HCT116 (cell line): Measurements from ENCODE around the gene LRRC72. TPM values are rescaled to one million over a fixed set of nuclear protein-coding genes. Genes with fewer than 3 reads are reported as not detected.

Experiments used
- ATAC-seq: fragments of 200-7000 bp; cut with Tn5 transposase; 2 replicates; pipeline ENCODE4 v1.9.1; 2020; ENCODE audit warnings: mild to moderate bottlenecking, moderate library complexity
- BruUV-seq: library from RNA; stranded (reverse); fragments of 400-500 nt; replicated peaks from 2 replicates; lab custom pipeline; 2021; lab: Mats Ljungman, UMichigan
- CTCF ChIA-PET: fragments of 300-600 bp; sonication (Branson Sonifier 250); formaldehyde crosslinking; loops from one replicate; lab custom pipeline; 2021; ENCODE audit warnings: antibody characterized with exemption; lab: Charles Lee
- POLR2A ChIA-PET: fragments of 300-600, 350-600 bp; sonication (Branson Sonifier 250); formaldehyde crosslinking; loops from one replicate; lab custom pipeline; 2021; ENCODE audit warnings: antibody characterized with exemption; lab: Charles Lee
- RAD21 ChIA-PET, 2 experiments: fragments of 300-600 bp; sonication (Branson Sonifier 250); formaldehyde crosslinking; loops; one replicate each; lab custom pipeline; 2023; ENCODE audit warnings: low total read pairs in 2 of 2; ENCODE audit not compliant: uncharacterized antibody in 2 of 2, unreplicated experiment in 2 of 2, low non-redundant PET in 1 of 2; lab: Charles Lee
- DNase-seq: peaks from one replicate; pipeline ENCODE4 v3.0.0-alpha.2; 2010; ENCODE audit warnings: low read depth, low spot score
- H2AFZ ChIP-seq: fragments of 200-600 bp; shearing (Covaris generic), sonication (generic); 2 replicates; pipeline ENCODE4 v1.6.1; 2017; ENCODE audit warnings: low read depth, mixed run types, mixed read lengths, antibody characterized with exemption, low read length; ENCODE audit not compliant: poor library complexity, severe bottlenecking
- H3K27ac ChIP-seq: 2 replicates; pipeline ENCODE4 v1.5.1; 2012; ENCODE audit warnings: low read depth, low read length
- H3K27me3 ChIP-seq: fragments of 200-600 bp; sonication (generic); 2 replicates; pipeline ENCODE4 v1.6.1; 2016; ENCODE audit warnings: mixed run types, low read length, mixed read lengths; ENCODE audit not compliant: insufficient read depth
- H3K36me3 ChIP-seq, 2 experiments: fragments of 200-500 bp in 1 of 2; fragments of 200-600 bp in 1 of 2; sonication (Bioruptor generic) in 1 of 2; sonication (generic) in 1 of 2; 2 replicates each; pipeline versions ENCODE4 v1.5.1 to v1.6.1; 2014 to 2016; ENCODE audit warnings: low read length in 2 of 2, inconsistent platforms in 1 of 2, mixed read lengths in 1 of 2, mixed run types in 1 of 2; ENCODE audit not compliant: insufficient read depth in 2 of 2, control insufficient read depth in 1 of 2
- H3K4me1 ChIP-seq, 2 experiments: fragments of 200-600 bp in 1 of 2; sonication (generic) in 1 of 2; 2 replicates each; pipeline versions ENCODE4 v1.5.1 to v1.6.1; 2012 to 2017; ENCODE audit warnings: low read length in 2 of 2, inconsistent platforms in 1 of 2, mild to moderate bottlenecking in 1 of 2, mixed read lengths in 1 of 2, mixed run types in 1 of 2, moderate library complexity in 1 of 2; ENCODE audit not compliant: insufficient read depth in 2 of 2, control insufficient read depth in 1 of 2
- H3K4me2 ChIP-seq: fragments of 200-600 bp; sonication (generic); 2 replicates; pipeline ENCODE4 v1.6.1; 2017; ENCODE audit warnings: mixed run types, low read length, mixed read lengths
- H3K4me3 ChIP-seq, 2 experiments: fragments of 200-600 bp in 1 of 2; sonication (generic) in 1 of 2; replicated peaks in 1 of 2; 2 replicates each; pipeline ENCODE4 v1.5.1; 2011 to 2016; ENCODE audit warnings: low read length in 2 of 2, control low read depth in 1 of 2, low read depth in 1 of 2, mild to moderate bottlenecking in 1 of 2, mixed read lengths in 1 of 2, mixed run types in 1 of 2
- H3K79me2 ChIP-seq: fragments of 200-600 bp; sonication (generic); 2 replicates; pipeline ENCODE4 v1.6.1; 2017; ENCODE audit warnings: mild to moderate bottlenecking, mixed run types, low read length, moderate library complexity, mixed read lengths; ENCODE audit not compliant: insufficient read depth
- H3K9ac ChIP-seq: fragments of 200-600 bp; sonication (generic); 2 replicates; pipeline ENCODE4 v1.6.1; 2016; ENCODE audit warnings: low read length, mixed read lengths
- H3K9me2 ChIP-seq: fragments of 200-600 bp; sonication (generic), shearing (Covaris generic); 2 replicates; pipeline ENCODE4 v1.6.1; 2017; ENCODE audit warnings: mixed run types, mild to moderate bottlenecking, moderate library complexity; ENCODE audit not compliant: insufficient read depth
- H3K9me3 ChIP-seq, 2 experiments: fragments of 200-500 bp in 1 of 2; fragments of 200-600 bp in 1 of 2; sonication (Bioruptor generic) in 1 of 2; sonication (generic) in 1 of 2; 2 replicates each; pipeline ENCODE4 v1.6.1; 2014 to 2017; ENCODE audit warnings: low read length in 2 of 2, mixed read lengths in 2 of 2, inconsistent platforms in 1 of 2, low read depth in 1 of 2, mild to moderate bottlenecking in 1 of 2, mixed run types in 1 of 2, moderate library complexity in 1 of 2; ENCODE audit not compliant: control insufficient read depth in 1 of 2, insufficient read depth in 1 of 2
- H4K20me1 ChIP-seq: fragments of 200-600 bp; sonication (generic), shearing (Covaris generic); 2 replicates; pipeline ENCODE4 v1.6.1; 2017; ENCODE audit warnings: mixed run types, mild to moderate bottlenecking, moderate library complexity; ENCODE audit not compliant: insufficient read depth
- CBX3 ChIP-seq: IDR thresholded peaks from 2 replicates; pipeline ENCODE4 v1.6.1; 2012; ENCODE audit warnings: low read depth
- CEBPB ChIP-seq: IDR thresholded peaks from 2 replicates; pipeline ENCODE4 v1.6.1; 2012; ENCODE audit warnings: low read depth
- FOSL1 ChIP-seq: IDR thresholded peaks from 2 replicates; pipeline ENCODE4 v1.6.1; 2012; ENCODE audit warnings: low read depth
- JUND ChIP-seq: IDR thresholded peaks from 2 replicates; pipeline ENCODE4 v1.6.1; 2012
- SIN3A ChIP-seq: IDR thresholded peaks from 2 replicates; pipeline ENCODE4 v1.6.1; 2012; ENCODE audit warnings: low read depth
- SRF ChIP-seq: IDR thresholded peaks from 2 replicates; pipeline ENCODE4 v1.6.1; 2012; ENCODE audit warnings: low read depth
- ZFX ChIP-seq: fragments of 450-650 bp; IDR thresholded peaks from 2 replicates; pipeline ENCODE4 v1.6.1; 2017
- intact Hi-C: fragments of 100-400 bp; cut with micrococcal nuclease; formaldehyde crosslinking; loops from 2 replicates; pipeline ENCODE4 v1.10.0; 2022
- total RNA-seq: library from RNA; stranded (reverse); gene quantifications from one replicate; pipeline ENCODE4 v1.2.1, GENCODE V29; 2021; ENCODE audit not compliant: unreplicated experiment
- TF ChIP-seq, protein P1 (sequence below): IDR thresholded peaks from 2 replicates; pipeline ENCODE4 v1.6.1; 2012
- TF ChIP-seq, protein P2 (sequence below), 3 experiments: fragments of 200-600 bp in 1 of 3; sonication (generic) in 1 of 3; IDR thresholded peaks in 2 of 3; conservative IDR thresholded peaks in 1 of 3; 2 replicates each; pipeline ENCODE4 v1.5.1; 2012 to 2017; ENCODE audit warnings: low read depth in 2 of 3, low read length in 2 of 3, antibody characterized with exemption in 1 of 3, borderline replicate concordance in 1 of 3, control low read depth in 1 of 3, mild to moderate bottlenecking in 1 of 3, mixed read lengths in 1 of 3, mixed run types in 1 of 3, moderate library complexity in 1 of 3; ENCODE audit not compliant: insufficient read depth in 1 of 3

LRRC72 gene
- total RNA-seq, 1 experiment from 2014 or later: not detected

DNA sequence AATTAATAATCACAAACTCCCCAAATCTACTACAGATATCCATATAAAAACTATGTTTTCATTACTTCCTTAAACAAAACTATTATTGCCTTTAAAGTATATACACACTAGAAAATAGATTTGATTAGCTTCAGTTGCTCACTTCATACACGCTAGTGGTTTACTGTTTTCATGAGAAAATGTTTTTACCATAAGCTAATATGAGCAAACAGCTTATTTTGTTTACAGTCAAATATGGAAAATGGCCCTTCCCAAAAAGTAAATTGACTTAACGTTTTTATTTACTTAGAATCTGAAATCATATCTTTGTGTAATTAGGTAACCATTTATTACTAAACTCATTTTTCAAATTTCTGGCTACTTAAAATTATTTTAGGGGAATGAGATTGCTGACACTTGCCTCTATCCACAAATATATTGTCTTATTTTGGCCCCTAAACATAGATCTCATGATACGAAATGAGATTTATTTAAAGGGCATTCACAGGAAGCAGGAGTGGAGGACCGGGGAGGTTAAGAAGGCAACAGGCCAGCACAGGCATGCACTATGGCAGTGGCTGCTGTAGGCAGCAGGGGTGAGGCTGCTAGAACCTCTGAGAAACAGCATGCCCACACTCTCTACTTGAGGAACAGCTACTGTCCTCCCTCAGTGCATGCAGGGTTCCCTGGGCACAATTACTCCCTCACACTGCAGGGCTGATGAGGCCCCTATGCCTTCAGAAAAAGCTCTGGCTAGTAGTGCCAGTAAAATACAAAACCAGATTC lies 31.5 kb upstream of the LRRC72 start:
- RAD21 ChIA-PET: no interaction called here
- no TSS peak for BruUV-seq

More for the DNA sequence above, 31.5 kb upstream of the LRRC72 start:
- Histone ChIP-seq H3K27me3 (no peaks in the 10 kb centered on the region), H3K79me2 (no peaks in the 10 kb centered on the region), H3K36me3 (no peaks in the 10 kb centered on the region), H3K4me2 (no peak overlapping the region), H3K9ac (no peak overlapping the region), H4K20me1 (no peaks in the 10 kb centered on the region), H3K9me2 (no peaks in the 10 kb centered on the region), H3K4me3 (no peak overlapping the region), H2AFZ (peak overlapping the region; percentile 81), H3K4me1 (peaks cover 0 to 6% of the 10 kb centered on the region in 2 experiments; a peak in 1 of 4 replicates), H3K9me3 (no peaks in the 10 kb centered on the region), H3K27ac (no peak overlapping the region)
- ATAC-seq: no peak
- ChIA-PET CTCF (no interaction called here), POLR2A (no interaction called here)
- DNase-seq: no peak
- intact Hi-C loops: no loop called here
- TF ChIP-seq SIN3A: no peak
- TF ChIP-seq, protein P1, sequence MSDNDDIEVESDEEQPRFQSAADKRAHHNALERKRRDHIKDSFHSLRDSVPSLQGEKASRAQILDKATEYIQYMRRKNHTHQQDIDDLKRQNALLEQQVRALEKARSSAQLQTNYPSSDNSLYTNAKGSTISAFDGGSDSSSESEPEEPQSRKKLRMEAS: no peak
- no peak for TF ChIP-seq JUND
- TF ChIP-seq CBX3: no peak
- TF ChIP-seq FOSL1: no peak
- TF ChIP-seq SRF: no peak
- TF ChIP-seq, protein P2, sequence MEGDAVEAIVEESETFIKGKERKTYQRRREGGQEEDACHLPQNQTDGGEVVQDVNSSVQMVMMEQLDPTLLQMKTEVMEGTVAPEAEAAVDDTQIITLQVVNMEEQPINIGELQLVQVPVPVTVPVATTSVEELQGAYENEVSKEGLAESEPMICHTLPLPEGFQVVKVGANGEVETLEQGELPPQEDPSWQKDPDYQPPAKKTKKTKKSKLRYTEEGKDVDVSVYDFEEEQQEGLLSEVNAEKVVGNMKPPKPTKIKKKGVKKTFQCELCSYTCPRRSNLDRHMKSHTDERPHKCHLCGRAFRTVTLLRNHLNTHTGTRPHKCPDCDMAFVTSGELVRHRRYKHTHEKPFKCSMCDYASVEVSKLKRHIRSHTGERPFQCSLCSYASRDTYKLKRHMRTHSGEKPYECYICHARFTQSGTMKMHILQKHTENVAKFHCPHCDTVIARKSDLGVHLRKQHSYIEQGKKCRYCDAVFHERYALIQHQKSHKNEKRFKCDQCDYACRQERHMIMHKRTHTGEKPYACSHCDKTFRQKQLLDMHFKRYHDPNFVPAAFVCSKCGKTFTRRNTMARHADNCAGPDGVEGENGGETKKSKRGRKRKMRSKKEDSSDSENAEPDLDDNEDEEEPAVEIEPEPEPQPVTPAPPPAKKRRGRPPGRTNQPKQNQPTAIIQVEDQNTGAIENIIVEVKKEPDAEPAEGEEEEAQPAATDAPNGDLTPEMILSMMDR (IDR thresholded peaks at IDR 0.05 in 2 of 3, conservative IDR thresholded peaks at IDR 0.05 in 1 of 3; ENCODE audit: borderline replicate concordance in 1 of 3, insufficient read depth in 1 of 3, low read depth in 2 of 3, low read length in 2 of 3): no peak
- TF ChIP-seq CEBPB: no peak
- no peak for TF ChIP-seq ZFX
- TF ChIP-seq, all 23 proteins: peak for 0
